IPS-20b (cell line): ENCODE data around the gene PTP4A1.
"Not testable (repeated sequence)": the region's sequence is repeated elsewhere in the genome, so short reads cannot be mapped to it uniquely, and the experiment has no call there.

Experiments
- H3K27ac ChIP-seq: one replicate; pipeline ENCODE4 v1.5.1; 2013; ENCODE audit warnings: low read length
- H3K27me3 ChIP-seq: 2 replicates; pipeline ENCODE4 v1.6.1; 2013; ENCODE audit warnings: mild to moderate bottlenecking, low read length, inconsistent platforms; ENCODE audit not compliant: insufficient read depth
- H3K36me3 ChIP-seq: 2 replicates; pipeline ENCODE4 v1.6.1; 2013; ENCODE audit warnings: low read depth, mild to moderate bottlenecking, inconsistent platforms, low read length, moderate library complexity; ENCODE audit not compliant: insufficient read depth
- H3K4me1 ChIP-seq: 2 replicates; pipeline ENCODE4 v1.6.1; 2013; ENCODE audit warnings: mild to moderate bottlenecking, control low read depth, inconsistent platforms, low read length, moderate library complexity; ENCODE audit not compliant: insufficient read depth
- H3K4me3 ChIP-seq: 2 replicates; pipeline ENCODE4 v1.5.1; 2013; ENCODE audit warnings: mild to moderate bottlenecking, low read length, inconsistent platforms
- H3K9ac ChIP-seq: 2 replicates; pipeline ENCODE4 v1.6.1; 2013; ENCODE audit warnings: low read depth, mild to moderate bottlenecking, inconsistent platforms, low read length, moderate library complexity
- H3K9me3 ChIP-seq: 2 replicates; pipeline ENCODE4 v1.6.1; 2013; ENCODE audit warnings: mild to moderate bottlenecking, low read depth, low read length, inconsistent platforms; ENCODE audit not compliant: insufficient read depth

The PTP4A1 gene

DNA sequence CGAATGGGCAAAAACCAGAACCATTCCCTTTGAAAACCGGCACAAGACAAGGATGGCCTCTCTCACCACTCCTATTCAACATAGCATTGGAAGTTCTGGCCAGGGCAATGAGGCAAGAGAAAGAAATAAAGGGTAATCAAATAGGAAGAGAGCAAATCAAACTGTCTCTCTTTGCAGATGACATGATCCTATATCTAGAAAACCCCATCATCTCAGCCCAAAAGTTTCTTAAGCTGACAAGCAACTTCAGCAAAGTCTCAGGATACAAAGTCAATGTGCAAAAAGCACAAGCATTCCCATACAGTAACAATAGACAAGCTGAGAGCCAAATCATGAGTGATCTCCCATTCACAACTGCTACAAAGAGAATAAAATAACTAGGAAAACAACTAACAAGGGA is 13.4 kb downstream of the PTP4A1 start:
- H3K36me3 ChIP-seq, result peaks cover 25% of the 10 kb centered on the region
- not testable (repeated sequence) for H3K4me3 ChIP-seq, H3K27ac ChIP-seq, H3K4me1 ChIP-seq, H3K9me3 ChIP-seq, H3K9ac ChIP-seq, H3K27me3 ChIP-seq

DNA sequence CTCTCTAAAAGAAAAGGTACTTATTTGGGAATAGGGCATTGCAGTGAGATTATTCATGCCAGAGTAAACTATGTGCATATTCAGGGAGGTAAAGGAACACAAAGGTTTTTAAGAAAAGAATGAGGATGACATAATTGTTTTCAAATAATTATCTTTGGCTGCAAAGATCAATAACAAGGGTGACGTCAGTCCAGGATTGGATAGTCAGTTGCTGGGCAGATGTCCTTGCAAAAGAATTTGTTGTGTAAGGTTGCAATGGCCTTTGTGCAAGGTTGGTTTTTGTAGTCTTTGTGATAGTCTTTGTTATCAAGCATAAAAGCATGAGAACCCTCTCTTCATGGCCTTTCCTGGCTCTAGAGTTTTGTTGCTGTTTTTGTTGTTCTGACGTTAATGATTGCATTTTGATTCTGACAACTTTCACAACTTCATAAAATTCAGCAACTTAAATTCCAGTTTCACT is 17.7 kb downstream of the PTP4A1 start:
- Histone ChIP-seq H3K9me3 (no peaks in the 10 kb centered on the region), H3K36me3 (no peaks in the 10 kb centered on the region), H3K9ac (peak overlapping the region; percentile 1; the same call in 1 of the 2 replicates), H3K27ac (no peak overlapping the region), H3K4me3 (no peak overlapping the region), H3K4me1 (peaks cover 11% of the 10 kb centered on the region), H3K27me3 (no peaks in the 10 kb centered on the region)

DNA sequence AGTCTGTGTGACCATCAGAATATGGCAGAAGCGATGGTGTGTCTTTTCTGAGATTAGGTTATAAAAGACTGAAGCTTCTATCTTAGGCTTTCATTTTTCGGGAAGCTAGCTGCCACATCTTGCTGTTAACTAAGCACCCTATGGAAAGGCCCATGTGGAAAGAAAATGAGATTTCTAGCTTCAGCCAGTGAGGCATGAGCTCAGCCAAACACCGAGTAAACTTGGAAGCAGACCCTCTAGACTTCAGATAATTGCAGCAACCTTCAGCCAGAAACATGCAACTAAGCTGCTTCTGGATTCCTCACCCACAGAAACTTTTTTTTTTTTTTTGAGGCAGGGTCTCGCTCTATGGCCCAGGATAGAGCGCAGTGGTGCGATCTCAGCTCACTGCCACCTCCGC is 20.6 kb downstream of the PTP4A1 start:
- Histone ChIP-seq H3K4me1 (peaks cover 15% of the 10 kb centered on the region), H3K9ac (no peak overlapping the region), H3K27ac (no peak overlapping the region), H3K36me3 (no peaks in the 10 kb centered on the region), H3K9me3 (no peaks in the 10 kb centered on the region), H3K27me3 (no peaks in the 10 kb centered on the region), H3K4me3 (no peak overlapping the region)

DNA sequence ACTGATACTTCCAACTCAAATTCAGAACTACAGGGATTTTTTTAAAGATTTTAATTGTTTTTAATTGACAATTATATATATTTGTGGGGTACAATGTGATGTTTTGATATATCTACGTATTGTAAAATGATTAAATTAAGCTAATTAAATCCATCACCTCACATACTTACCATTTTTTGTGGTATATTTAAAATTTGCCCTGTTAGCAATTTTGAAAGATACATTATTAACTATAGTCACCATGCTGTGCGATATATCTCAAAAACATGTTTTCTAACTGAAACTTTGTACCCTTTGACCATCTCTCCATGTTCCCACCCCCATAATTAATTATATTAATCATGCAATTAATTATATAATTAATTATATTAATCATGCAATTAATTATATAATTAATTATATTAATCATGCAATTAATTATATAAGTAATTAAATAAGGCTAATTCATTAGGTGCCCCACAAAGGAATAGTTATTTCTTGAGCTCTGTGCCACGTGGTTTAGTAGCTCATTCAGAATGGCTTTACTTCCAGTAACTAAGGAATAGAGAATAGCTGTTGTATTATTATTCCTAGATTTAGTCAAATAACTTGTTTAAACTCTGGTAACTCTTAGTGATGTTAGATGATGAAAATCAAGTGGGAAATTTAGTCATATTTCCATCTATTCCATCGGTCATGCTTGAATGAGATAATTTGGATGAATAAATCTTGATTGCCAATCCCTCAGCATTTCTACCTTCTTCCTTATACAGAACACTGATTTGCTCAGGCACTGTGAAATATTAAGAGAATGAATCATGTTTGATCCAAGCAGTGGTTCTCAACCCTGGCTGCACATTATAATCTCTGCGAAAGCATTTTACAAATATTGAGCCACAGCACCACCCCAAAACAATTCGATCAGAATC is 25.1 kb downstream of the PTP4A1 start:
- Histone ChIP-seq H3K27ac (no peak overlapping the region), H3K36me3 (no peaks in the 10 kb centered on the region), H3K9me3 (no peaks in the 10 kb centered on the region), H3K4me3 (peak overlapping the region; percentile 90), H3K9ac (peak overlapping the region; percentile 89; the same call in 1 of the 2 replicates), H3K4me1 (peaks cover 4% of the 10 kb centered on the region; the same call in 1 of the 2 replicates), H3K27me3 (no peaks in the 10 kb centered on the region)

DNA sequence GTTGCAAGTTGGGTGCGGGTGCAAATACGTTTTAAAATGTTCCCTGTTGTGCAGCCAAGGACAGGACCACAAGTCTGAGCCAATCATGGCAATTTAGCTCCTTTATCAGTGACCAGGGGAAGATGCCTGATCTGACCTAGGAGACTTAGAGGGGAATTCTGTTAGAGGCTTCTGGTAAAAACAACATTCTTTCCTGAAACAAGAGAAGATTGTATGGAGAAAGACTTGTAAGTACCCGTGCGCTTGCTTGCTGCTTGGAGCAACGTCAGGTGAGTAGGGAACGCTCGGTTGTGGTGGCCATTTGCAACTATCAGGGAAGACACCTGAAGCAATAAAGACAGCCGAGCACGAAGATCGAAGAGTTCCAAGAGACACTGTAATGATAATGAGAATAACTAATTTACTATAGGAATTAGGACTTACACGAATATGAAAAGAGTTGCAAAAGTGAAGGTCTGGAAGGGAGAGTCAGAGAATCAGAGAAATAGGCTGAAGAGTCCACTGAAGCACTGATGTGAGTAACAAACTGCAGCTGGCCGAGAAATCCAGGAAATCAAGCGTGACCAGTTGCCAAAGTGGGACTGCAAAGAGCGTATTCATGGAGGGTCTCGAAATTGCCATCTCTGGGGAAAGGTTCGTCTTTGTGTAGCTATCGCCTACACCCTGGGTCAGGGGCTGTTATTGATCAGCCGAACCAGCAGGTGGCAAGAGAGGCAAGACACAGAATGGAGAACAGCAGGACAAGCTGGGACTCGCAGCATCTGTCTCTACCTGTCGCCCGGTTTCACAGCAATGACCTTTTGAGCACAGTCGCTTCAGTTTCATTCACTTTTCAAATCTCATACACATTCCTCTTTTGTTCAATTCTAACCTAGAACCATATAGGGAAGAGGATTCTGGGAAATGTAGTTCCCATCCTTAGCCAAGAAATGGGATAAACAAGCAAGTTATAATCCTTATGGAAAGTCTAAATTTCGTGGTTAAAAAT is 26.1 kb downstream of the PTP4A1 start:
- Histone ChIP-seq H3K27me3 (no peaks in the 10 kb centered on the region), H3K36me3 (no peaks in the 10 kb centered on the region), H3K27ac (peak overlapping the region; percentile 57), H3K9me3 (no peaks in the 10 kb centered on the region), H3K4me3 (peak overlapping the region; percentile 90), H3K9ac (peak overlapping the region; percentile 89), H3K4me1 (peaks cover 4% of the 10 kb centered on the region; the same call in 1 of the 2 replicates)

DNA sequence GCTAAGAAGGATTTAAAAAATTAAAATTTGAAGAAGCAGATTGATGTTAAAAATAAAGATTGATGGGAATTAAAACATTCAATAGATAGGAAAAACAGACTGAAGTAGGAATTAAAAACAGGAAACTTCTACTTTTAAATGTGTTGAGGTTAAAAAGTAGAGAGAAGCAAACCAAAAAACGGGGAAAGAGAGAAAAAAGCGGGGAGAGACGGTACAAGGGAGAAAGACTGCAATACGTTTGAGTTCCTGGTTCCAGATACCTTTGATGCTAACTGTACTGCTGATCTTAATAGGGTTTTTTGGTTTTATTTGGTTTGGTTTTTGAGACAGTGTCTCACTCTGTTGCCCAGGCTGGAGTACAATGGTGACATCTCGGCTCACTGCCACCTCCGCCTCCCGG is 27.0 kb downstream of the PTP4A1 start:
- no peaks in the 10 kb centered on the region for H3K9me3 ChIP-seq
- H3K27me3 ChIP-seq, result no peaks in the 10 kb centered on the region
- H3K27ac ChIP-seq, result no peak overlapping the region
- no peaks in the 10 kb centered on the region for H3K36me3 ChIP-seq
- peak overlapping the region; percentile 90 for H3K4me3 ChIP-seq
- H3K4me1 ChIP-seq, result peaks cover 4% of the 10 kb centered on the region; the same call in 1 of the 2 replicates
- H3K9ac ChIP-seq, result no peak overlapping the region; the same call in 1 of the 2 replicates

DNA sequence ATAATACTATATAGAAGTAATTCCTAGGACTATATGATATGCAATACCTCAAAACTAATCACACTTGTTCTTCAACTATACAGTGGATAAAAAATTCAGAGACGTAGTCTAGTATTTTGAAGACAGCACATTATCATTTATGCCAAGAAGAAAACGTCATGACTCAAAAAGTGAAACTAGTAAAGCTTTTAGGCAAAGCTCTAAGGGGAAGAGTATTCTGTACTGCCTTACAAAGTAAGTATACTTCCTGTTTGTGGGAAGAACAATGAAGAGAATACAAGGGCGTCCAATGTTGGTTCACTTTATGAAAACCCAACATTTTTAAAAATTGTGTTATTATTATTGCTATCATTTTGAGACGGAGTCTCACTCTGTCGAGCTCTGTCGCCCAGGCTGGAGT is 27.9 kb downstream of the PTP4A1 start:
- H3K4me3 ChIP-seq, result no peak overlapping the region
- no peak overlapping the region for H3K27ac ChIP-seq
- H3K4me1 ChIP-seq, result peaks cover 4% of the 10 kb centered on the region; the same call in 1 of the 2 replicates
- no peaks in the 10 kb centered on the region for H3K9me3 ChIP-seq
- H3K27me3 ChIP-seq, result no peaks in the 10 kb centered on the region
- no peaks in the 10 kb centered on the region for H3K36me3 ChIP-seq
- H3K9ac ChIP-seq, result no peak overlapping the region

DNA sequence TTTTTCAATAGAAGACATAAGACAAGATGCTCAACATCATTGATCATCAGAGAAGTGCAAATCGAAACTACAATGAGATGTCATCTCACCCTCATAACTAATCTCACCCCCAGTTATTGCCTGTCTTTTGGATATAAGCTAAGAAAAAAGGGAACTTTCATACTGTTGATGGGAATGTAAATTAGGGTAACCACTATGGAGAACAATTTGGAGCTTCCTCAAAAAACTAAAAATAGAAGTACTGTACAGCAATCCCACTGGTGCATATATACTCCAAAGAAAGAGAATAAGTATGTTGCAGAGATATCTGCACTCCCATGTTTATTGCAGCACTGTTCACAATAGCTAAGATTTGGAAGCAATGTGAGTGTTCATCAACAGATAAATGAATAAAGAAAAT is 37.0 kb downstream of the PTP4A1 start:
- Histone ChIP-seq H3K4me1 (no peaks in the 10 kb centered on the region), H3K4me3 (no peak overlapping the region), H3K9ac (no peak overlapping the region), H3K27ac (no peak overlapping the region), H3K27me3 (no peaks in the 10 kb centered on the region; the same call in 1 of the 2 replicates), H3K36me3 (no peaks in the 10 kb centered on the region), H3K9me3 (no peaks in the 10 kb centered on the region)

DNA sequence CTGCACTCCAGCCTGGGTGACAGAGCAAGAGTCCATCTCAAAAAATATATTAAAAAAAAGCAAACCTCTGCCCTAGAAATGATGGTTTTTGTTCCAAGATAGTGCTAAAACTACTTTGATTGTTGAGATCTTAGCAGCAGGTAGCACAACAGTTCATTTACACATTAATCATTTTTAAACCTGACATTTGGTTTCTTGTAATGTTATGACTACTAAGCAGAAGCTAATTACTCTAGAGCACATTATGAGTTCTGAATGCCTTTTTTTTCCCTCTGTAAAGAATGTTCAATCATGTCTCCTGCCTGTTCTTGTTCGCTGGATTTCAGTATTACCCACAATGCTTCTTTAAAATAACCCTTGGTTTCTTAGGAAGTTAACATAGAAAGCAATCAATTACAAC is 38.7 kb downstream of the PTP4A1 start:
- Histone ChIP-seq H3K27me3 (no peaks in the 10 kb centered on the region; the same call in 1 of the 2 replicates), H3K9ac (no peak overlapping the region), H3K4me3 (no peak overlapping the region), H3K4me1 (no peaks in the 10 kb centered on the region), H3K27ac (no peak overlapping the region), H3K36me3 (no peaks in the 10 kb centered on the region), H3K9me3 (no peaks in the 10 kb centered on the region)

DNA sequence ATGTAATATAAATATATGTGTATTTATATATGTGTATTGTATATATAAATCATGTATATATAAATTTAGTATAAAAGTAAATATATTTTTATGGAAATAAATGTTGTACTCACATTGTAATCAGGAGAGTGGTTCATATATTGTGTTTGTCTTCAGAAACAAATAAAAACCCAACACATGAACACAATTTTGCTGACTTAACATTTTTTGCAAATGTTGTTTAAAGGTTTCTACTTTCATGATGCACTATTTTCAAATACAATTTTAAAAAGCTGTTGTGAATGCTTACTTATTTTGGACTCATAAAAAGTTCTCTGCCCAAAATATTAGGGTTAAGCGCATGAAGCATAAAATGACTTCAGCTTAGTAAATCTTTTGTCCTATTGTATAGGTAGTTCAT is 39.3 kb downstream of the PTP4A1 start:
- H3K27me3 ChIP-seq, result no peaks in the 10 kb centered on the region; the same call in 1 of the 2 replicates
- H3K4me1 ChIP-seq, result no peaks in the 10 kb centered on the region
- no peaks in the 10 kb centered on the region for H3K36me3 ChIP-seq
- H3K27ac ChIP-seq, result no peak overlapping the region
- H3K4me3 ChIP-seq, result no peak overlapping the region
- no peaks in the 10 kb centered on the region for H3K9me3 ChIP-seq
- H3K9ac ChIP-seq, result no peak overlapping the region

DNA sequence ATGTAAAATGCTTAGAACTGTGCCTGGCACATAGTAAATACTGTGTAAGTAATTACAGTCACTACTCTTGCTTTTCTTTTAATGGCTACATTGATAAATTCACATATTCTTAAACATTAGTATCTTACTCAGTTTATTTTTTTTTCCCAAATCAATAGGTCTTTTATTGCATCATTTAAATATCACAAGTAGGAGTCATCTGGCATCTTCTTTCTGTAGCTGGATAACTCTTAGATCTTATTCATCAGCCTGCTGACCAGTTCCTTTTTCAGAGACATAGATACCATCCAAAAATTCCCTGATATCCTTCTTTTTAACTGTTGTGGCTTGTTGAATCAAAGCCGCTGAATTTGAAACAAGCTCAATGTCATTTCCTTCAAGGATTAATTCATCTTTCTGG is 43.3 kb downstream of the PTP4A1 start:
- no peaks in the 10 kb centered on the region for H3K36me3 ChIP-seq
- no peak overlapping the region for H3K9ac ChIP-seq
- no peak overlapping the region for H3K4me3 ChIP-seq
- no peaks in the 10 kb centered on the region for H3K9me3 ChIP-seq
- H3K27me3 ChIP-seq, result no peaks in the 10 kb centered on the region; the same call in 1 of the 2 replicates
- no peak overlapping the region for H3K27ac ChIP-seq
- H3K4me1 ChIP-seq, result no peaks in the 10 kb centered on the region
